Fibroblast of peridontal ligament (primary cell): Measurements from ENCODE around the gene RACGAP1.

Experiments
- DNase-seq: peaks from one replicate; pipeline ENCODE4 v3.0.0-alpha.2; 2010; ENCODE audit errors: extremely low read depth

RACGAP1 gene

GRCh38 chr12:50025187-50026059 is at the start of gene RACGAP1:
RACGAP1 (minus strand) TSS chr12:50025494; CDS start chr12:50016715, 8,779 bp downstream.
- peak; percentile 99 for DNase-seq

GRCh38 chr12:50073712-50074111 is 48.4 kb upstream of the RACGAP1 start:
- no peak for DNase-seq

GRCh38 chr12:50073206-50073605 is 47.9 kb upstream of the RACGAP1 start:
- no peak for DNase-seq

- no peak for DNase-seq
Measured at GRCh38 chr12:50072198-50072907, 47.1 kb upstream of the RACGAP1 start.

GRCh38 chr12:50070314-50071060 is 45.2 kb upstream of the RACGAP1 start:
- DNase-seq, result peak; percentile 91

GRCh38 chr12:50069539-50069938 is 44.2 kb upstream of the RACGAP1 start:
- DNase-seq, result no peak

- no peak for DNase-seq
Measured at GRCh38 chr12:50069069-50069468, 43.8 kb upstream of the RACGAP1 start.

GRCh38 chr12:50066402-50066801 is 41.1 kb upstream of the RACGAP1 start:
- peak; percentile 85 for DNase-seq

- DNase-seq, result peak; percentile 30
Measured at GRCh38 chr12:50065726-50066310, 40.5 kb upstream of the RACGAP1 start.

GRCh38 chr12:50062728-50063460 is 37.6 kb upstream of the RACGAP1 start:
- DNase-seq, result no peak

- DNase-seq, result no peak
Measured at GRCh38 chr12:50061946-50062686, 36.8 kb upstream of the RACGAP1 start.

GRCh38 chr12:50061171-50061570 is 35.9 kb upstream of the RACGAP1 start:
- peak; percentile 19 for DNase-seq

GRCh38 chr12:50060120-50060468 is 34.8 kb upstream of the RACGAP1 start:
- DNase-seq, result no peak

GRCh38 chr12:50059440-50060119 is 34.3 kb upstream of the RACGAP1 start:
- DNase-seq, result no peak

- DNase-seq, result no peak
Measured at GRCh38 chr12:50058743-50059312, 33.5 kb upstream of the RACGAP1 start.

- no peak for DNase-seq
Measured at GRCh38 chr12:50057896-50058670, 32.8 kb upstream of the RACGAP1 start.

- DNase-seq, result peak; percentile 55
Measured at GRCh38 chr12:50057000-50057841, 31.9 kb upstream of the RACGAP1 start, which contains the start of gene ASIC1. ASIC1 (plus strand) TSS chr12:50057596; CDS start chr12:50058767, 1,171 bp downstream.

GRCh38 chr12:50056639-50056976 is 31.3 kb upstream of the RACGAP1 start:
- no peak for DNase-seq
